Daoy (cell line): Measurements from ENCODE around the gene EPHB2. TPM values are rescaled to one million over a fixed set of nuclear protein-coding genes. Genes with fewer than 3 reads are reported as not detected.

Source experiments
- DNase-seq: peaks from one replicate; pipeline ENCODE4 v3.0.0-alpha.2; 2015; ENCODE audit warnings: low read depth
- total RNA-seq: library from RNA; depleted of rRNA; stranded (reverse); fragments of >200 nt; shearing (Covaris generic); gene quantifications from 2 replicates; pipeline ENCODE4 v1.2.3, GENCODE V29; 2014

Gene EPHB2
- total RNA-seq, 1 experiment from 2014 or later, result 94.2 TPM

- peak; percentile 47 for DNase-seq
Measured at GRCh38 chr1:22880174-22880601, 169.5 kb downstream of the EPHB2 start.

- no peak for DNase-seq
Measured at GRCh38 chr1:22883406-22883805, 172.8 kb downstream of the EPHB2 start.

GRCh38 chr1:22884806-22885530 lies 174.3 kb downstream of the EPHB2 start:
- no peak for DNase-seq

DNA sequence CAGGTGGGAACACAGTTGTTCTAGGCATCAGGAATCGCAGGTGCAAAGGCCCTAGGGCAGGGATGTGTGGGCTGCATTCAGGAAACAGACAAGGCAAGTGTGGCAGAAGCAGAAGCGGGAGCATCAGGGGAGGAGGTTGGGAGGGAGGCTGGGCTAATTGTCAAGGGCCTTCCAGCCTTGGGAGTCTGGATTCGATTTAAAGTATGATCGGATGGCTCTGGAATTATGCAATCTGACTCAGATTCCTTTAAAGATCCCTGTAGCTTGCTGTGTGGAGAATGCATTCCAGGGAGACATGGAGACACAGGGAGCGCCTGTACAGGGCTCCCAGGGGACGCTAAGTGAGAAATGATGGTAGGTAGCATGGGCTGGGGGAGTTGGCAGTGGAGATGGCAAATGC lies 175.6 kb downstream of the EPHB2 start:
- DNase-seq, result no peak

DNA sequence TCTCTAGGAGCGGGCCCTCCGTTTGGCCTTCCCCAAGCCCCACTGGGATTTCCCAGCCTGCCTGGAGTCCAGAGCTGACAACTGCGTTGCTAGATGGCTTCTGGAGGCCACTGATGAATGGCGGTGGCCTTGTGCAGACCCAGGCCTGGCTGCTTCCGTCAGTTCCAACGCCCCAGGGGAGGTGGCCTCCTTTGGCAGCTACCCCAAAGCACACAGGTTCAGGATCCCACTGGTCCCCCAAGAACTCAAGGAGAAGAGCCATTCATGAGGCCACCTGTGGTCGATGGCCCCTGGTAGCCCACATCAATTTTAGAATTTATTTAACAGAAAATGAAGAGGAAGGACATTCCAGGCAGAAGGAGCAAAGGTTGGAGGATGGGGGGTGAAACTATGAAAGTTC lies 176.9 kb downstream of the EPHB2 start:
- no peak for DNase-seq

DNA sequence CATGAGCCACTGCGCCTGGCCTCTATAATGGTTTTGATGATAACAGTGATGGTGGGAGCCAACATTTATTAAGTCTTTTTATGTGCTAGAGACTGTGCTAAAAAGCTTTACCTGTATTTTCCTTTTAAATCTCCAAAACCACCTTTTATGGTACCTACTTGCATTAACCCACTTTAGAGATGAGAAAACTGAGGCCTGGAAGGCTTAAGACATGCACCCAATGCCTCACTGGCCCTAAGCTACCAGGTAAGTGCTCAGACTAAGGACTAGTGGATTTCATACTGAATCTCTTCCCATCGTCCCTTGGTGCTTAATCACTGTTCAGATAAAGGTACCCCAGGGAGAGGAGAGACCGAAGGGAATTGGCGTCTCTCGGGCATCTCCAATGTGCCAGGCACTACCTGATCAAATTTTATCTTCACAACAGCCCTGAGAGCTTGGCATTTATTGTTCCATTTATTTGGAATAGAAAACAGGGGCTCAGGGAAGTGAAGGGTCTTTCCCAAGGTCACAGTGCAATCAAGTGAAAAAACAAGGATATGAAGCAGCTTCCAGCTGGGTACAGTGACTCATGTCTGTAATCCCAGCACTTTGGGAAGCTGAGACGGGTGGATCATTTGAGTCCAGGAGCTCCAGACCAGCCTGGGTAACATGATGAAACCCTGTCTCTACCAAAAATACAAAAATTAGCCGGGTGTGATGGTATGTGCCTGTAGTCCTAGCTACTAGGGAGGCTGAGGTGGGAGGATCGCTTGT lies 177.9 kb downstream of the EPHB2 start:
- peak; percentile 59 for DNase-seq

- DNase-seq, result no peak
Measured at GRCh38 chr1:22889213-22889827, 178.7 kb downstream of the EPHB2 start.

GRCh38 chr1:22892789-22893188 lies 182.2 kb downstream of the EPHB2 start:
- no peak for DNase-seq

GRCh38 chr1:22893292-22893691 lies 182.7 kb downstream of the EPHB2 start:
- DNase-seq, result no peak

DNA sequence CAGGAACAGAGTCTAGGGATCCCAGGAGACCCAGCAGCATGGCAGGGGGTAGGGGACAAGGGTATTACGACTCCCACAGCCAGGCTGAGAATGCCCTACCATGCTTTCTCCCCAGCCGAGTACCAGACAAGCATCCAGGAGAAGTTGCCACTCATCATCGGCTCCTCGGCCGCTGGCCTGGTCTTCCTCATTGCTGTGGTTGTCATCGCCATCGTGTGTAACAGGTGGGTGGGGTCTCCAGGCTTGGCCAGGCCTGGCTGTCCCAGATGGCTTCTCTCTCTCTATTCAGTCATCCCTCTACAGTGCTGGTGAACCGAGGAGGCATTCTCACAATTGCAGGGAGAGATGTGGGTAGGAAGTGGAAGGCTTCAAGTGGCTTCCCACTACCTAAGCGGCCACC lies 184.7 kb downstream of the EPHB2 start:
- no peak for DNase-seq

DNA sequence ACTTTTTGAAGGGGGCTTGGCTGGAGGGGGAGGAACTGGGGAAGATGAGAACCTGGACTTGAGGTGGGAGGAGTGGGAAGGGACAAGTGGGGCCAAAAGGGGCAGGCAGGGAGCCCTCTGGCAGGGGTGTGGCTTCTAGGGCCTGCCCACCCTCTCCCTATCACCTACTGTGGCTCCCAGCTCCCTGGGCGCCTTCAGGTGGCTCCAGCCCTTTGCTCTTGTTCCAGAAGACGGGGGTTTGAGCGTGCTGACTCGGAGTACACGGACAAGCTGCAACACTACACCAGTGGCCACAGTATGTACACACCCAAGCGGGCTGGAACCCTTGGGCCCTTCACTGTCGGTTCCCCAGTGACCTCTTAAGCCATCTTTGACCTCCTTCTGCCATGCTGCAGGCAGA lies 185.5 kb downstream of the EPHB2 start:
- DNase-seq, result no peak

GRCh38 chr1:22900451-22900850 lies 189.8 kb downstream of the EPHB2 start:
- DNase-seq, result no peak

DNA sequence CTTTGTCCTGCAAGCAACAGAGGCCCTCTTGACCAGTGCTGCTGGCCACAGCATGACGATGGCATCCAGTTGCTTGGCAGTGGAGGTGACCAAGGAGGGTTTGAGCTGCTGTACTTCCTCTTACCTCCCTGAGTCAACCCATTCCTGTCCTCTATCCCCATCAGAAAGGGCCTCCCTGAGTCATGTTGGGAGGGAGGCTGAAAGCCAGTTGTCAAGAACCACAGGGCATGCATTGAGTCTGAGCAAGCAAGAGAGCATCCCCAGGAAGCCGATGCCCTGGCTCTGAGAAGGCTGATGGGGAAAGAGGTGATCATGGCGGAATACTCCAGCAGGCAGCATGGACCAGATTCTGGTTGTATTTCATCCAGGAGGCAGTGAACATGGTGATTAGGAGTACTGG lies 192.5 kb downstream of the EPHB2 start:
- peak; percentile 32 for DNase-seq

- no peak for DNase-seq
Measured at GRCh38 chr1:22906968-22907367, 196.3 kb downstream of the EPHB2 start.

DNA sequence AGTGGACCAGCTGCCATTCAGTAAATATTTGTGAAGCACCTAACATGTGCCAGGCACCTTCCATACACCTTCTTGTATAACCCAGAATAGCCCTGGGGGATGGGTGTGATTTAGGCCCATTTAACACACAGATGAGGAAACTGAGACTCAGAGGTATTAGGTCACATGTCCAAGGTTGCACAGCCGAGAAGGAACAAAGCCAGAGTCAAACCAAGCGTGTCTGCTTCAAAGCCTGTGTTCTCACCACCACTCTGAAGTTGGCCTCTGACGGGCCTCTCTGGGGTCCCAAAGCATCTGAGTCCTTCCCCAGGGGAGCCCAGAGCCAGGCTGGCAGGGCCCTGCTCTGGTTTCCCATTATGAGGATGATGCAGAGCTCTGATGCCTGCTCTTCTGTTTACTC lies 196.9 kb downstream of the EPHB2 start:
- DNase-seq, result no peak

- DNase-seq, result no peak
Measured at GRCh38 chr1:22908880-22909426, 198.3 kb downstream of the EPHB2 start.

- no peak for DNase-seq
Measured at GRCh38 chr1:22910286-22910685, 199.6 kb downstream of the EPHB2 start.

GRCh38 chr1:22910986-22911651 lies 200.5 kb downstream of the EPHB2 start:
- DNase-seq, result no peak

GRCh38 chr1:22912311-22912710 lies 201.7 kb downstream of the EPHB2 start:
- DNase-seq, result no peak

DNA sequence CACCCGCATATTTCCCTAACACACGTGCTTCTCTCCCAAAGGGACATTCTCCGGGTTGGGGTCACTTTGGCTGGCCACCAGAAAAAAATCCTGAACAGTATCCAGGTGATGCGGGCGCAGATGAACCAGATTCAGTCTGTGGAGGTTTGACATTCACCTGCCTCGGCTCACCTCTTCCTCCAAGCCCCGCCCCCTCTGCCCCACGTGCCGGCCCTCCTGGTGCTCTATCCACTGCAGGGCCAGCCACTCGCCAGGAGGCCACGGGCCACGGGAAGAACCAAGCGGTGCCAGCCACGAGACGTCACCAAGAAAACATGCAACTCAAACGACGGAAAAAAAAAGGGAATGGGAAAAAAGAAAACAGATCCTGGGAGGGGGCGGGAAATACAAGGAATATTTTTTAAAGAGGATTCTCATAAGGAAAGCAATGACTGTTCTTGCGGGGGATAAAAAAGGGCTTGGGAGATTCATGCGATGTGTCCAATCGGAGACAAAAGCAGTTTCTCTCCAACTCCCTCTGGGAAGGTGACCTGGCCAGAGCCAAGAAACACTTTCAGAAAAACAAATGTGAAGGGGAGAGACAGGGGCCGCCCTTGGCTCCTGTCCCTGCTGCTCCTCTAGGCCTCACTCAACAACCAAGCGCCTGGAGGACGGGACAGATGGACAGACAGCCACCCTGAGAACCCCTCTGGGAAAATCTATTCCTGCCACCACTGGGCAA lies 202.9 kb downstream of the EPHB2 start:
- DNase-seq, result no peak

DNA sequence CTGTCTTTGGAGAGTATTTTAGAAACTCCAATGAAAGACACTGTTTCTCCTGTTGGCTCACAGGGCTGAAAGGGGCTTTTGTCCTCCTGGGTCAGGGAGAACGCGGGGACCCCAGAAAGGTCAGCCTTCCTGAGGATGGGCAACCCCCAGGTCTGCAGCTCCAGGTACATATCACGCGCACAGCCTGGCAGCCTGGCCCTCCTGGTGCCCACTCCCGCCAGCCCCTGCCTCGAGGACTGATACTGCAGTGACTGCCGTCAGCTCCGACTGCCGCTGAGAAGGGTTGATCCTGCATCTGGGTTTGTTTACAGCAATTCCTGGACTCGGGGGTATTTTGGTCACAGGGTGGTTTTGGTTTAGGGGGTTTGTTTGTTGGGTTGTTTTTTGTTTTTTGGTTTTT lies 203.5 kb downstream of the EPHB2 start:
- DNase-seq, result no peak
